Endodermal cell (in vitro differentiated cells): ENCODE data around the gene MISP3. TPM values are rescaled to one million over a fixed set of nuclear protein-coding genes. Genes with fewer than 3 reads are reported as not detected.
"Not testable (repeated sequence)": the region's sequence is repeated elsewhere in the genome, so short reads cannot be mapped to it uniquely, and the experiment has no call there.

Experiments used
- DNase-seq: peaks from one replicate; pipeline ENCODE4 v3.0.0-alpha.2; 2017
- H3K27ac ChIP-seq: 2 replicates; pipeline ENCODE4 v1.5.1; 2013; ENCODE audit warnings: mild to moderate bottlenecking, low read depth, low read length, moderate library complexity
- H3K27me3 ChIP-seq: 2 replicates; pipeline ENCODE4 v1.6.1; 2013; ENCODE audit warnings: mild to moderate bottlenecking, low read length, moderate library complexity; ENCODE audit not compliant: insufficient read depth, control insufficient read depth, poor library complexity, severe bottlenecking
- H3K36me3 ChIP-seq: 2 replicates; pipeline ENCODE4 v1.7.0; 2013; ENCODE audit warnings: mild to moderate bottlenecking, low read length, moderate library complexity; ENCODE audit not compliant: control insufficient read depth, insufficient read depth
- H3K4me1 ChIP-seq: one replicate; pipeline ENCODE4 v1.7.0; 2013; ENCODE audit warnings: low read length; ENCODE audit not compliant: control insufficient read depth, insufficient read depth
- H3K4me3 ChIP-seq: 2 replicates; pipeline ENCODE4 v1.5.1; 2013; ENCODE audit warnings: mild to moderate bottlenecking, low read length, moderate library complexity
- H3K9ac ChIP-seq: 2 replicates; pipeline ENCODE4 v1.6.1; 2013; ENCODE audit warnings: mild to moderate bottlenecking, low read length, moderate library complexity; ENCODE audit not compliant: poor library complexity, severe bottlenecking; ENCODE audit errors: extremely low read depth
- H3K9me3 ChIP-seq: 2 replicates; pipeline ENCODE4 v1.6.1; 2013; ENCODE audit warnings: mild to moderate bottlenecking, low read length, moderate library complexity; ENCODE audit not compliant: control insufficient read depth
- H3K27ac Mint-ChIP-seq: 2 replicates; pipeline ENCODE4 v1.8.0; 2020; ENCODE audit warnings: mixed read lengths
- H3K27me3 Mint-ChIP-seq: 2 replicates; pipeline ENCODE4 v1.8.0; 2021; ENCODE audit warnings: mild to moderate bottlenecking, mixed read lengths; ENCODE audit not compliant: insufficient read depth
- H3K36me3 Mint-ChIP-seq: 2 replicates; pipeline ENCODE4 v1.8.0; 2020; ENCODE audit warnings: low read depth, mixed read lengths
- H3K4me1 Mint-ChIP-seq: 2 replicates; pipeline ENCODE4 v1.8.0; 2020; ENCODE audit warnings: mixed read lengths
- H3K4me3 Mint-ChIP-seq: 2 replicates; pipeline ENCODE4 v1.8.0; 2020; ENCODE audit warnings: mild to moderate bottlenecking, moderate library complexity, mixed read lengths
- H3K9me3 Mint-ChIP-seq: 2 replicates; pipeline ENCODE4 v1.8.0; 2020; ENCODE audit warnings: mild to moderate bottlenecking, mixed read lengths
- WGBS, 2 experiments: methylation state at CpG; one replicate each; pipeline versions ENCODE4 v1.1.5 to v1.1.7; 2013; ENCODE audit warnings: missing lambda C conversion rate in 2 of 2, mixed read lengths in 1 of 2; ENCODE audit not compliant: insufficient coverage in 1 of 2, insufficient read length in 1 of 2; 5-methylcytosine and 5-hydroxymethylcytosine counted together
- total RNA-seq, 2 donors: library from RNA; stranded (reverse); fragmentation: NEBNext Ultra II Directional in 1 of 2; extraction: Animal tissue kit (Norgen Biotek cat#: 25700) in 1 of 2; gene quantifications; 2 replicates in 1 of 2; 3 replicates in 1 of 2; pipeline ENCODE4 v1.2.1, GENCODE V29; 2021
- TF ChIP-seq, protein P1 (sequence below): fragments of 200-600 bp; sonication (generic); conservative IDR thresholded peaks from 2 replicates; pipeline ENCODE4 v1.5.0; 2021; ENCODE audit warnings: antibody characterized with exemption, mild to moderate bottlenecking

MISP3 gene
- total RNA-seq, 2 donors from 2014 or later = 0.73 to 1.4 TPM

GRCh38 chr19:14031719-14032480 lies 40.7 kb upstream of the MISP3 start, which contains the start of gene IL27RA:
IL27RA (plus strand) TSS chr19:14031762; CDS start chr19:14031873, 111 bp downstream.
- H3K9me3 Mint-ChIP-seq = no peaks in the 10 kb centered on the region
- H3K27me3 Mint-ChIP-seq = peaks cover 26% of the 10 kb centered on the region
- TF ChIP-seq, protein P1, sequence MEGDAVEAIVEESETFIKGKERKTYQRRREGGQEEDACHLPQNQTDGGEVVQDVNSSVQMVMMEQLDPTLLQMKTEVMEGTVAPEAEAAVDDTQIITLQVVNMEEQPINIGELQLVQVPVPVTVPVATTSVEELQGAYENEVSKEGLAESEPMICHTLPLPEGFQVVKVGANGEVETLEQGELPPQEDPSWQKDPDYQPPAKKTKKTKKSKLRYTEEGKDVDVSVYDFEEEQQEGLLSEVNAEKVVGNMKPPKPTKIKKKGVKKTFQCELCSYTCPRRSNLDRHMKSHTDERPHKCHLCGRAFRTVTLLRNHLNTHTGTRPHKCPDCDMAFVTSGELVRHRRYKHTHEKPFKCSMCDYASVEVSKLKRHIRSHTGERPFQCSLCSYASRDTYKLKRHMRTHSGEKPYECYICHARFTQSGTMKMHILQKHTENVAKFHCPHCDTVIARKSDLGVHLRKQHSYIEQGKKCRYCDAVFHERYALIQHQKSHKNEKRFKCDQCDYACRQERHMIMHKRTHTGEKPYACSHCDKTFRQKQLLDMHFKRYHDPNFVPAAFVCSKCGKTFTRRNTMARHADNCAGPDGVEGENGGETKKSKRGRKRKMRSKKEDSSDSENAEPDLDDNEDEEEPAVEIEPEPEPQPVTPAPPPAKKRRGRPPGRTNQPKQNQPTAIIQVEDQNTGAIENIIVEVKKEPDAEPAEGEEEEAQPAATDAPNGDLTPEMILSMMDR = peak; percentile 84
- WGBS, 2 experiments = 0 to 1% methylated on average over 25 to 62 of the region's 63 CpGs
- peak within 1 kb of the TSS; percentile 75 for H3K4me3 Mint-ChIP-seq
- Histone ChIP-seq H3K27me3 (peaks cover 14% of the 10 kb centered on the region), H3K4me3 (peak within 1 kb of the TSS; percentile 86), H3K9me3 (no peaks in the 10 kb centered on the region), H3K27ac (no peak within 1 kb of the TSS), H3K4me1 (no peaks in the 10 kb centered on the region), H3K36me3 (no peaks in the 10 kb centered on the region), H3K9ac (peak within 1 kb of the TSS; percentile 63)
- peak; percentile 88 for DNase-seq
- no peaks in the 10 kb centered on the region for H3K4me1 Mint-ChIP-seq
- H3K36me3 Mint-ChIP-seq = no peaks in the 10 kb centered on the region
- H3K27ac Mint-ChIP-seq = no peak within 1 kb of the TSS

DNA sequence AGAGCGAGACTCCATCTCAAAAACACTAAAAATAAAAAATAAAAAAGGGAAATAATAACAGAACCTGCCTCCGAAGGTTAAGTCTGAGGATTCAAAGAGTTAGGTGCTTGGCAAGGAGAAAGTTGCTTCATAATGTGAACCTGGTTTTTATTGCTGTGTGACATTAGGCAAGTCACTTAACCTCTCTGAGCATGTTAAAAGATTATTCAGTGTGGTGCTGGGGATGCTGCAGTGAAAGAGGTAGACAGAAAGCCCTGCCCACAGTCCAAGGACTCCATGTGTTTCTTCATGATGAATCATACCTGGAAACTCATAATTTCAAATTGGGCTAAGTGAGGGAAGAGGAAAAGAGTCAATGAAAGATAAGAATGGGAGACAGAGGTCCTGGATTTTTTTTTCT lies 38.6 kb upstream of the MISP3 start:
- Histone ChIP-seq H3K36me3 (no peaks in the 10 kb centered on the region), H3K9me3 (no peaks in the 10 kb centered on the region), H3K27ac (no peak overlapping the region), H3K4me1 (no peaks in the 10 kb centered on the region), H3K27me3 (peaks cover 14% of the 10 kb centered on the region), H3K4me3 (no peak overlapping the region), H3K9ac (no peak overlapping the region)
- 94 to 100% methylated on average over 1 of the region's 2 CpGs for WGBS, 2 experiments
- DNase-seq = no peak
- TF ChIP-seq, protein P1 = no peak
- no peaks in the 10 kb centered on the region for H3K36me3 Mint-ChIP-seq
- no peaks in the 10 kb centered on the region for H3K4me1 Mint-ChIP-seq
- H3K9me3 Mint-ChIP-seq = no peaks in the 10 kb centered on the region
- H3K27ac Mint-ChIP-seq = no peak overlapping the region
- H3K4me3 Mint-ChIP-seq = no peak overlapping the region
- peaks cover 18% of the 10 kb centered on the region for H3K27me3 Mint-ChIP-seq

DNA sequence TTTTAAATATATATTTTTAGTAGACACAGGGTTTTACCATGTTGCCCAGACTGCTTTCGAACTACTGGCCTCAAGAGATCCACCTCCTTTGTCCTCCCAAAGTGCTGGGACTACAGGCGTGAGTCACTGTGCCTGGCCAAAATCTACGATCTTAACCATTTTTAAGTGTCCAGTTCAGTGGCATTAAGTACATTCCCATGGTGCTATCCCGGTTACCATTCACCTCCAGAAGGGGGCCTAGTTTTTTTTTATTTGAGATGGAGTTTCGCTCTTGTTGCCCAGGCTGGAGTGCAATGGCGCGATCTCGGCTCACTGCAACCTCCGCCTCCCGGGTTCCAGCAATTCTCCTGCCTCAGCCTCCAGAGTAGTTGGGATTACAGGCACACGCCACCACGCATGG lies 37.4 kb upstream of the MISP3 start:
- H3K4me3 Mint-ChIP-seq, H3K27ac Mint-ChIP-seq, H3K4me1 Mint-ChIP-seq, H3K9me3 ChIP-seq, H3K4me1 ChIP-seq, H3K36me3 Mint-ChIP-seq, H3K9ac ChIP-seq, H3K9me3 Mint-ChIP-seq, H3K36me3 ChIP-seq, DNase-seq, H3K27ac ChIP-seq, H3K4me3 ChIP-seq: not testable (repeated sequence)
- H3K27me3 Mint-ChIP-seq = peaks cover 12% of the 10 kb centered on the region
- peaks cover 12% of the 10 kb centered on the region for H3K27me3 ChIP-seq
- WGBS, 2 experiments = 85 to 93% methylated on average over 11 to 12 of the region's 12 CpGs
- TF ChIP-seq, protein P1 = peak; percentile 51
